ENCODE results near the gene SERPINA5. TPM values are rescaled to one million over a fixed set of nuclear protein-coding genes. Genes with fewer than 3 reads are reported as not detected.

SERPINA5 gene
- total RNA-seq, 1 experiment from 2014 or later = 1.5 TPM

DNA sequence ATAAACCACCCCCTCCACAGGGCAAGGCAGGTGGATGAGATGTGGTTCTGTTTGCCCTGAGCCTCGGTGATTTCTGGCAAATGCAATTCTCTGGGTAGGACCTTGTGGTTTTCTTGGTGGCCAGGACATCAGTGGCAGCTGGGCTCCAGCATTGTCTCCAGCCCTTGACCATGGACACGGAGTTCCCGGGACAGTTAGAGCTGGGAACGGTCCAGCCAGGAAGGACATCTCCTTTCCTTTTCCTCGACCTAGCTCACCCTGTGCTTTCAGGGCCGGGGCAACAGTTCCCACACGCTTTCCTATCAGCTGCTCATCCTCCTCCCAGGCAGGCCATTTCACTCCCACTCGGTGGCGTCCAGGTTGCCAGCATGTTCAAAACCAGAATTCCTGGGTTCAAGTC, 10.8 kb upstream of the SERPINA5 start:
- no peaks in the 10 kb centered on the region for H3K4me1 Mint-ChIP-seq
- ChIA-PET POLR2A (no interaction called here), CTCF (interaction anchor here (1.2 kb wide), 1 partner anchor 29 kb away, joined by 3 read pairs; no protein-coding TSS in a partner anchor)
- H3K9me3 Mint-ChIP-seq = no peaks in the 10 kb centered on the region
- TF ChIP-seq ETV6 (CRISPR knock-in tag; IDR thresholded peaks at IDR 0.05) = no peak
- no peak for TF ChIP-seq NFYB (CRISPR knock-in tag; conservative IDR thresholded peaks at IDR 0.05; ENCODE audit: low read depth)
- no peak for TF ChIP-seq ZNF138 (CRISPR knock-in tag; conservative IDR thresholded peaks at IDR 0.05)
- TF ChIP-seq ERG (CRISPR knock-in tag; IDR thresholded peaks at IDR 0.05) = no peak
- TF ChIP-seq GABPB1 (CRISPR knock-in tag; IDR thresholded peaks at IDR 0.05) = no peak
- no peak for TF ChIP-seq NFATC4 (CRISPR knock-in tag; IDR thresholded peaks at IDR 0.05)
- no peak for TF ChIP-seq TEAD1 (CRISPR knock-in tag; IDR thresholded peaks at IDR 0.05)
- no peaks in the 10 kb centered on the region for H3K36me3 Mint-ChIP-seq
- H3K27ac Mint-ChIP-seq = no peak overlapping the region
- ATAC-seq = no peak
- no peak overlapping the region for H3K4me3 Mint-ChIP-seq
- H3K27me3 Mint-ChIP-seq (ENCODE audit: low read depth) = no peaks in the 10 kb centered on the region; the same call in 1 of the 2 replicates
- DNase-seq (ENCODE audit: low spot score) = no peak

- Mint-ChIP-seq H3K27ac (no peak overlapping the region), H3K4me3 (no peak overlapping the region), H3K9me3 (no peaks in the 10 kb centered on the region), H3K36me3 (no peaks in the 10 kb centered on the region), H3K4me1 (no peaks in the 10 kb centered on the region), H3K27me3 (ENCODE audit: low read depth) (no peaks in the 10 kb centered on the region; the same call in 1 of the 2 replicates)
- DNase-seq (ENCODE audit: low spot score) (no peak), ATAC-seq (no peak)
- ChIA-PET CTCF (interaction anchor here (0.6 to 1.2 kb wide), 2 partner anchors 28 to 432 kb away, joined by 3 read pairs; no protein-coding TSS in a partner anchor), POLR2A (no interaction called here)
- TF ChIP-seq CBFB (CRISPR knock-in tag; IDR thresholded peaks at IDR 0.05; ENCODE audit: low read depth) = no peak
- no peak for TF ChIP-seq TEAD4 (CRISPR knock-in tag; IDR thresholded peaks at IDR 0.05)
- TF ChIP-seq ZNF671 (CRISPR knock-in tag; IDR thresholded peaks at IDR 0.05) = no peak
- TF ChIP-seq HMGXB4 (CRISPR knock-in tag; IDR thresholded peaks at IDR 0.05) = no peak
- no peak for TF ChIP-seq RELA (CRISPR knock-in tag; IDR thresholded peaks at IDR 0.05; ENCODE audit: borderline replicate concordance)
- TF ChIP-seq, protein P1, sequence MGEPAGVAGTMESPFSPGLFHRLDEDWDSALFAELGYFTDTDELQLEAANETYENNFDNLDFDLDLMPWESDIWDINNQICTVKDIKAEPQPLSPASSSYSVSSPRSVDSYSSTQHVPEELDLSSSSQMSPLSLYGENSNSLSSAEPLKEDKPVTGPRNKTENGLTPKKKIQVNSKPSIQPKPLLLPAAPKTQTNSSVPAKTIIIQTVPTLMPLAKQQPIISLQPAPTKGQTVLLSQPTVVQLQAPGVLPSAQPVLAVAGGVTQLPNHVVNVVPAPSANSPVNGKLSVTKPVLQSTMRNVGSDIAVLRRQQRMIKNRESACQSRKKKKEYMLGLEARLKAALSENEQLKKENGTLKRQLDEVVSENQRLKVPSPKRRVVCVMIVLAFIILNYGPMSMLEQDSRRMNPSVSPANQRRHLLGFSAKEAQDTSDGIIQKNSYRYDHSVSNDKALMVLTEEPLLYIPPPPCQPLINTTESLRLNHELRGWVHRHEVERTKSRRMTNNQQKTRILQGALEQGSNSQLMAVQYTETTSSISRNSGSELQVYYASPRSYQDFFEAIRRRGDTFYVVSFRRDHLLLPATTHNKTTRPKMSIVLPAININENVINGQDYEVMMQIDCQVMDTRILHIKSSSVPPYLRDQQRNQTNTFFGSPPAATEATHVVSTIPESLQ (CRISPR knock-in tag; IDR thresholded peaks at IDR 0.05) = no peak
- TF ChIP-seq GRHL2 (CRISPR knock-in tag; IDR thresholded peaks at IDR 0.05; ENCODE audit: insufficient replicate concordance, severe bottlenecking) = no peak
- no peak for TF ChIP-seq FOXK1 (CRISPR knock-in tag; IDR thresholded peaks at IDR 0.05)
- TF ChIP-seq, protein P2, sequence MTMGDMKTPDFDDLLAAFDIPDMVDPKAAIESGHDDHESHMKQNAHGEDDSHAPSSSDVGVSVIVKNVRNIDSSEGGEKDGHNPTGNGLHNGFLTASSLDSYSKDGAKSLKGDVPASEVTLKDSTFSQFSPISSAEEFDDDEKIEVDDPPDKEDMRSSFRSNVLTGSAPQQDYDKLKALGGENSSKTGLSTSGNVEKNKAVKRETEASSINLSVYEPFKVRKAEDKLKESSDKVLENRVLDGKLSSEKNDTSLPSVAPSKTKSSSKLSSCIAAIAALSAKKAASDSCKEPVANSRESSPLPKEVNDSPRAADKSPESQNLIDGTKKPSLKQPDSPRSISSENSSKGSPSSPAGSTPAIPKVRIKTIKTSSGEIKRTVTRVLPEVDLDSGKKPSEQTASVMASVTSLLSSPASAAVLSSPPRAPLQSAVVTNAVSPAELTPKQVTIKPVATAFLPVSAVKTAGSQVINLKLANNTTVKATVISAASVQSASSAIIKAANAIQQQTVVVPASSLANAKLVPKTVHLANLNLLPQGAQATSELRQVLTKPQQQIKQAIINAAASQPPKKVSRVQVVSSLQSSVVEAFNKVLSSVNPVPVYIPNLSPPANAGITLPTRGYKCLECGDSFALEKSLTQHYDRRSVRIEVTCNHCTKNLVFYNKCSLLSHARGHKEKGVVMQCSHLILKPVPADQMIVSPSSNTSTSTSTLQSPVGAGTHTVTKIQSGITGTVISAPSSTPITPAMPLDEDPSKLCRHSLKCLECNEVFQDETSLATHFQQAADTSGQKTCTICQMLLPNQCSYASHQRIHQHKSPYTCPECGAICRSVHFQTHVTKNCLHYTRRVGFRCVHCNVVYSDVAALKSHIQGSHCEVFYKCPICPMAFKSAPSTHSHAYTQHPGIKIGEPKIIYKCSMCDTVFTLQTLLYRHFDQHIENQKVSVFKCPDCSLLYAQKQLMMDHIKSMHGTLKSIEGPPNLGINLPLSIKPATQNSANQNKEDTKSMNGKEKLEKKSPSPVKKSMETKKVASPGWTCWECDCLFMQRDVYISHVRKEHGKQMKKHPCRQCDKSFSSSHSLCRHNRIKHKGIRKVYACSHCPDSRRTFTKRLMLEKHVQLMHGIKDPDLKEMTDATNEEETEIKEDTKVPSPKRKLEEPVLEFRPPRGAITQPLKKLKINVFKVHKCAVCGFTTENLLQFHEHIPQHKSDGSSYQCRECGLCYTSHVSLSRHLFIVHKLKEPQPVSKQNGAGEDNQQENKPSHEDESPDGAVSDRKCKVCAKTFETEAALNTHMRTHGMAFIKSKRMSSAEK (CRISPR knock-in tag; IDR thresholded peaks at IDR 0.05; ENCODE audit: borderline replicate concordance) = no peak
- TF ChIP-seq ATF1 (CRISPR knock-in tag; IDR thresholded peaks at IDR 0.05) = no peak
Measured at GRCh38 chr14:94571395-94571794, 9.8 kb upstream of the SERPINA5 start.

Data from WTC11 (cell line).